ENCODE measurements around the gene RGS13.

- TF ChIP-seq FOS (IDR thresholded peaks at IDR 0.05; ENCODE audit: borderline replicate concordance, extremely low read depth, insufficient read length) (no peak), CTCF (IDR thresholded peaks at IDR 0.05 in 2 of 3, conservative IDR thresholded peaks at IDR 0.05 in 1 of 3; ENCODE audit: control insufficient read depth in 2 of 3, extremely low read depth in 1 of 3, insufficient read depth in 1 of 3, low read depth in 3 of 3, low read length in 3 of 3) (no peak)
These were observed 5.2 kb upstream of the RGS13 start for GRCh38 chr1:192630521-192631287.
